HUDEP-2 (cell line): ENCODE data around the gene GLRX.

Experiments used
- DNase-seq, 76 experiments: peaks; one replicate each; lab custom pipeline; 2025; ENCODE audit not compliant: unreplicated experiment in 76 of 76; lab: John Stamatoyannopoulos, UW

The GLRX gene

GRCh38 chr5:95810305-95811125 is 12.0 kb downstream of the GLRX start:
- no peak for DNase-seq

- DNase-seq, result no peak
These were observed 13.0 kb downstream of the GLRX start for GRCh38 chr5:95809414-95809960.

GRCh38 chr5:95808686-95809413 is 13.7 kb downstream of the GLRX start:
- no peak for DNase-seq

- DNase-seq, result no peak
These were observed 14.4 kb downstream of the GLRX start for GRCh38 chr5:95808013-95808685.

GRCh38 chr5:95806687-95807086 is 15.8 kb downstream of the GLRX start:
- no peak for DNase-seq

- DNase-seq, result no peak
These were observed 17.6 kb downstream of the GLRX start for GRCh38 chr5:95804736-95805539.

- DNase-seq, result no peak
These were observed 19.0 kb downstream of the GLRX start for GRCh38 chr5:95803271-95804148.

GRCh38 chr5:95801961-95802360 is 20.6 kb downstream of the GLRX start:
- no peak for DNase-seq

- no peak for DNase-seq
These were observed 21.0 kb downstream of the GLRX start for GRCh38 chr5:95801532-95801931.

GRCh38 chr5:95800553-95800952 is 22.0 kb downstream of the GLRX start:
- DNase-seq, result no peak

- DNase-seq, result no peak
These were observed 23.2 kb downstream of the GLRX start for GRCh38 chr5:95799191-95799835.

- DNase-seq, result no peak
These were observed 24.0 kb downstream of the GLRX start for GRCh38 chr5:95798545-95798944.

- DNase-seq, result no peak
These were observed 24.5 kb downstream of the GLRX start for GRCh38 chr5:95798048-95798447.

GRCh38 chr5:95797301-95797700 is 25.2 kb downstream of the GLRX start:
- no peak for DNase-seq

GRCh38 chr5:95794070-95794516 is 28.4 kb downstream of the GLRX start:
- DNase-seq, result no peak

- DNase-seq, result no peak
These were observed 30.8 kb downstream of the GLRX start for GRCh38 chr5:95791751-95792150.

- DNase-seq, result no peak
These were observed 34.0 kb downstream of the GLRX start for GRCh38 chr5:95788493-95788892.

GRCh38 chr5:95786821-95787418 is 35.6 kb downstream of the GLRX start:
- peak in 4 of 76 experiments; percentile 4 to 15 (median 8) for DNase-seq
